ENCODE measurements around the gene GALK1.

DNA sequence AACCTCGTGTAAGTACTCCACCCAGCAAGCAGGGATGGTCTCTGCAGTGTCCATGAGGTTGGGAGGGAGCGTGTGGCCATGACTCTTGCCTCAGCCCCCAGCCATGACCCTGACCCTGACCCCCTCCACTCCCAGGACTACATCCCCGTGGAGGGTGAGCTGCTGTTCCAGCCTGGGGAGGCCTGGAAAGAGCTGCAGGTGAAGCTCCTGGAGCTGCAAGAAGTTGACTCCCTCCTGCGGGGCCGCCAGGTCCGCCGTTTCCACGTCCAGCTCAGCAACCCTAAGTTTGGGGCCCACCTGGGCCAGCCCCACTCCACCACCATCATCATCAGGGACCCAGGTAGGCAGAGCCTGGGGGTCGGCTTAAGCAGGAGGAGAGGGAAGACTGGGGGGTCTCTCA is 16.3 kb downstream of the GALK1 start:
- TF ChIP-seq, protein P1, sequence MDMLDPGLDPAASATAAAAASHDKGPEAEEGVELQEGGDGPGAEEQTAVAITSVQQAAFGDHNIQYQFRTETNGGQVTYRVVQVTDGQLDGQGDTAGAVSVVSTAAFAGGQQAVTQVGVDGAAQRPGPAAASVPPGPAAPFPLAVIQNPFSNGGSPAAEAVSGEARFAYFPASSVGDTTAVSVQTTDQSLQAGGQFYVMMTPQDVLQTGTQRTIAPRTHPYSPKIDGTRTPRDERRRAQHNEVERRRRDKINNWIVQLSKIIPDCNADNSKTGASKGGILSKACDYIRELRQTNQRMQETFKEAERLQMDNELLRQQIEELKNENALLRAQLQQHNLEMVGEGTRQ (IDR thresholded peaks at IDR 0.05; ENCODE audit: low read depth, low read length): no peak
- TF ChIP-seq, protein P1 (CRISPR knock-in tag; IDR thresholded peaks at IDR 0.05; ENCODE audit: borderline replicate concordance): no peak
- TF ChIP-seq TAF15 (IDR thresholded peaks at IDR 0.05; ENCODE audit: low read depth, low read length, poor library complexity, severe bottlenecking): no peak
- TF ChIP-seq ZNF317 (CRISPR knock-in tag; IDR thresholded peaks at IDR 0.05): no peak
- TF ChIP-seq ZNF776 (CRISPR knock-in tag; IDR thresholded peaks at IDR 0.05): no peak
- TF ChIP-seq POLR2A (IDR thresholded peaks at IDR 0.05; ENCODE audit: insufficient read depth in 1 of 2, low read depth in 2 of 2, low read length in 2 of 2): no peak
- no peak for TF ChIP-seq TCF7 (IDR thresholded peaks at IDR 0.05; ENCODE audit: low read depth)
- TF ChIP-seq GABPA (IDR thresholded peaks at IDR 0.05; ENCODE audit: low read depth, low read length): no peak
- no peak for TF ChIP-seq GABPA (CRISPR knock-in tag; IDR thresholded peaks at IDR 0.05; ENCODE audit: low read depth)
- no peak for TF ChIP-seq ZNF562 (CRISPR knock-in tag; IDR thresholded peaks at IDR 0.05; ENCODE audit: borderline replicate concordance)
- TF ChIP-seq CHD2 (IDR thresholded peaks at IDR 0.05; ENCODE audit: low read depth, low read length): no peak

Data from HepG2 (cell line).